NCI-H2171 (cell line): ENCODE data around the gene PIGV.
"Not testable (repeated sequence)": the region's sequence is repeated elsewhere in the genome, so short reads cannot be mapped to it uniquely, and the experiment has no call there.

Experiments used
- DNase-seq: peaks from one replicate; lab custom pipeline; 2025; lab: John Stamatoyannopoulos, UW

The PIGV gene

DNA sequence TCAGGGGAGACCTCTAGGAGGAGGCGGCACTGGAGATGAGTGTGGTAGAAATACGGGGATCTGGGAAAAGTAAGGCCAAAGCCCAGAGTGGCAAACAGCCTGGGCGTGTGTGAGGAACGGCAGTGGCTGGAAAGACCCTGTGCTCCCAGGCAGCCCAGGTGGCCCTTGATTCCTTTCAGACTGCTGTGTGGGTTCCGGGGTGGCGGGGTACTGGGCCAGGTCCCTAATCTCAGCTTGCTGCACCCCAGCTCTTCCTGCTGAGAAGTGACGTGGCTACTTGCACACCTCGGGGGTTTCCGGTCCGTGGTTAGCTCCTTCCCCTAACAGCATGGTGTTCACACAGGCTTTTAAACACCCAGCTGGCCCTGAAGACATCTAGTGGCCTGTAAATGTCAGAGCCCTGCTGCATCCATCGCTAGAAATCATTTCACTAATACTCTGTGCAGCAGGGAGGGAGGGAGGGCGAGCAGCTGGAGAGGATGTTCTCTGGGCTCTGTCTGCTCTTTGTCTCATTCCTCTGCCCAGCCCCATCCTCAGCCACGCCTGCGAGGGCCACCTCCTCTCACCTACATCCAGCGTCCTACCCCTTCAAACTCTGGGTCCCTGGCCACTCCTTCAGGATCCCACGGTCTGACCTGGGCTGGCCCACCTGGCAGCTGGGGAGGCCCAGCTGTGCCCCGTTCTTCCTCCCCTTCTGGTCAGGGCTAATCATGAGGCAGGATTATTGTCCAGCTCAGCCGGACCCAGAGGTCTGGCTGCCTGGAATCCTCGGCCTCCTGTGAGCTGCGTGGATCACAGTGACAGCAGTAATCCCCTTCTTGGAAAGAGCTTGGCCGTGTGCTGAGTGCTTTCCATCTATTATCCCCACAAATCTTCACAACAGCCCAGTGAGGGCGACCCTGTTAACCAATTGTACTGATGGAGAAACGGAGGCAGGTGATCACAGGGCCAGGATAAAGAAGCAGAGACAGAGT, 46.0 kb downstream of the PIGV start:
- no peak for DNase-seq

DNA sequence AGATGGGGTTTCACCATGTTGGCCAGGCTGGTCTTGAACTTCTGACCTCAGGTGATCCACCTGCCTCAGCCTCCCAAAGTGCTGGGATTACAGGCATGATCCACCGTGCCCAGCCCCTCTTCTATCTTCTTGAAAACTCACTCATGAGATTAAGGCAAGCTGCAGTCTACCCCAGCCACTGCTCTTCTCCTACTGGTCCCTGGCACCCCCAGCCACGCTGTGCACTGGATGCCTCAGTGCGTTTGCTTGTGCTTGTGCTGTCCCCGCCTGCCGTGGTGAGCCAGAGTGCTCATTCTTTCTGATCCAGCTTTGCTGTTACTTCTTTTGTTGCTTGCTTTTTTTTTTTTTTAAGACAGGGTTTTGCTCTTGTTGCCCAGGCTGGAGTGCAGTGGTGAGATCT, 49.9 kb downstream of the PIGV start:
- DNase-seq: not testable (repeated sequence)

GRCh38 chr1:26838474-26839338, 51.0 kb downstream of the PIGV start:
- no peak for DNase-seq

DNA sequence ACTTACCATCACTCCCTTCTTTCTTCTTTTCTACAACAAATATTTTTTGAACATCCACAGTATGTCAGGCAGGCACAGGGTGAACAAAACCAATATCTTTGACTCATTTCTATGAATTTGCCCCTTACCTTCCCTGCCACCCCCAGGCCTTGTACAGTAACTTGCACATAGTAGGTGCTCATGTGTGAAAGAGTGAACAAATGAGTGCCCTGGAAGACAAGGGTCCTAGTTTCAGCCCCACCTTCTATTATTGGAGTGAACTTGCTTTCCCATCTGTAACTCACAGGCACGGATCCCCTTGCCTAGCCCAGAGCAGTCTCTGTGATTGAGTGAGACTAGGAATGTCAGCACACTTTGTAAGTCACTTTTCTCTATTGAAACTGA, 51.6 kb downstream of the PIGV start:
- DNase-seq: no peak

DNA sequence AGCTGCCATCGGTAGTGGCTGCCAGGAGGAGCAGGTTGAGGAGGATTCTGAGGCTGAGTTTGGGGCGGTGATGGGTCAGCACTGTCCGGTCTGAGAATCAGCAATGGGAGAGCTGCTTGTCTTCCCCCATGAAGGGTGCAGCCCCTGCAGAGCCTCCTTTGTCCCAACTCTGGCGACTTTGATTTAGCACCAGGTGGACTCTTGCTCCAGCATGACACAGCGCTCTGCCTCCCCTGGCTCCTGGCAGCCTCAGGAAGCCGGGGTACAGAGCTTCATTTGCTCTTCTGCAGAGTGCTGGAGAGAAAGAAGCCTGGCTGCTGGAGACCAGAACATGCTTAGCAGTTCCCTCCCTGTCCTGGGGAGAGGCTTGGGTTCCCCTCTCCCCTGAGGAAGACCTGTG, 52.0 kb downstream of the PIGV start:
- no peak for DNase-seq

- DNase-seq: no peak
These were observed 56.9 kb downstream of the PIGV start for GRCh38 chr1:26844424-26845196.

GRCh38 chr1:26847826-26848225, 60.1 kb downstream of the PIGV start:
- not testable (repeated sequence) for DNase-seq
